RWPE1 (cell line): ENCODE measurements around the gene AK4.

Experiments used
- CTCF ChIA-PET: fragments of 350-600 bp; sonication (Branson Sonifier 250); formaldehyde crosslinking; extraction: SDS; loops from one replicate; lab custom pipeline; 2021; lab: Yijun Ruan, JAX
- POLR2A ChIA-PET: fragments of 400-600 bp; formaldehyde crosslinking; extraction: SDS; loops from one replicate; lab custom pipeline; 2020; ENCODE audit warnings: antibody characterized with exemption; ENCODE audit not compliant: low non-redundant PET; lab: Yijun Ruan, JAX
- DNase-seq: peaks from one replicate; pipeline ENCODE4 v3.0.0; 2012; ENCODE audit warnings: low spot score
- H3K27ac ChIP-seq: fragments of 450-650 bp; 2 replicates; pipeline ENCODE4 v1.5.1; 2017
- CTCF ChIP-seq: fragments of 450-650 bp; conservative IDR thresholded peaks from 2 replicates; pipeline ENCODE4 v1.5.1; 2017; ENCODE audit warnings: low read depth, mild to moderate bottlenecking

Gene AK4

GRCh38 chr1:65180977-65181376, 33.0 kb downstream of the AK4 start:
- ChIA-PET POLR2A (no interaction called here), CTCF (no interaction called here)
- TF ChIP-seq CTCF, result no peak
- DNase-seq, result no peak
- no peak overlapping the region for H3K27ac ChIP-seq

- ChIA-PET CTCF (interaction anchor here (0.6 to 1.3 kb wide), 2 partner anchors 44 to 505 kb away, joined by 3 read pairs; no protein-coding TSS in a partner anchor), POLR2A (no interaction called here)
- no peak for DNase-seq
- H3K27ac ChIP-seq, result no peak overlapping the region
- no peak for TF ChIP-seq CTCF
These were observed 34.8 kb downstream of the AK4 start for GRCh38 chr1:65182658-65183268.

GRCh38 chr1:65189576-65190115, 41.6 kb downstream of the AK4 start:
- H3K27ac ChIP-seq, result no peak overlapping the region
- TF ChIP-seq CTCF, result no peak
- POLR2A ChIA-PET, result no interaction called here
- no peak for DNase-seq
- CTCF ChIA-PET, result interaction anchor here (0.6 kb wide), 2 partner anchors 121 to 1775 kb away, joined by 3 read pairs; no protein-coding TSS in a partner anchor

GRCh38 chr1:65190229-65190628, 42.2 kb downstream of the AK4 start:
- no peak for TF ChIP-seq CTCF
- no peak overlapping the region for H3K27ac ChIP-seq
- no peak for DNase-seq
- ChIA-PET POLR2A (no interaction called here), CTCF (interaction anchor here (0.6 to 0.8 kb wide), 4 partner anchors 122 to 1775 kb away, joined by 3 to 4 read pairs (median 3); no protein-coding TSS in a partner anchor)

- CTCF ChIA-PET, result interaction anchor here (0.5 kb wide), 1 partner anchor 22 kb away, joined by 3 read pairs; no protein-coding TSS in a partner anchor
- POLR2A ChIA-PET, result no interaction called here
- no peak for DNase-seq
- TF ChIP-seq CTCF, result no peak
- no peak overlapping the region for H3K27ac ChIP-seq
These were observed 45.2 kb downstream of the AK4 start for GRCh38 chr1:65193129-65193695.

GRCh38 chr1:65195495-65196417, 47.8 kb downstream of the AK4 start:
- POLR2A ChIA-PET, result interaction anchor here (0.6 kb wide), 1 partner anchor 26 kb away, joined by 3 read pairs; no protein-coding TSS in a partner anchor
- H3K27ac ChIP-seq, result no peak overlapping the region
- no peak for DNase-seq
- CTCF ChIA-PET, result no interaction called here
- no peak for TF ChIP-seq CTCF
